Epithelial cell of esophagus (primary cell): ENCODE data around the gene FOSB.
"Not testable (repeated sequence)": the region's sequence is repeated elsewhere in the genome, so short reads cannot be mapped to it uniquely, and the experiment has no call there.

Experiments used
- DNase-seq: peaks from one replicate; pipeline ENCODE4 v3.0.0; 2010; ENCODE audit warnings: low read depth
- H3K4me3 ChIP-seq: 2 replicates; pipeline ENCODE4 v1.5.1; 2011; ENCODE audit warnings: mild to moderate bottlenecking, low read length, control low read depth
- TF ChIP-seq, protein P1 (sequence below): IDR thresholded peaks from 2 replicates; pipeline ENCODE4 v1.5.1; 2011; ENCODE audit warnings: low read depth, mild to moderate bottlenecking, low read length, control low read depth, inconsistent platforms; ENCODE audit not compliant: insufficient read depth; ENCODE audit errors: missing control alignments

The FOSB gene

DNA sequence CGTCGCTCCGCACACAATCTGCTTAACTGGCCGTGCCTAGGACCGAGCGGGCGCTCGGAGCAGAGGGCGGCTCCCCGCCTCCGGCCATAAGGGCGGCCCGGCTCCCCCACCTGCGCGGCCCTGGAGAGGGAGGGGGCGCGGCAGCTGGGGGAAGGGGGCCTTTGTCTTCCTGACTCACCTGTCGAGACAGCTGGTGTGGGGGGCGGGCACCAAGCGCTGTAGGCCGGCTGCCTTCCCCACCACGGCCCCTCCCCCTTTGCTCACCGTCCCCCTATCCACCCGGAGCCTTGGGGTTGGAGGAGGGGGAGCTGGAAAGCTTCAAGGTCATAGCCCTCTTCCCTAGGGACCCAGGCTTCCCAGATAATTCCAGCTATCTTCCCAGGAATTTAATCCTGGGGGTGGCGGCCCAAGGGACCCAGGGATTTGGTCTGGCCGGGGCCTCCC lies 40.6 kb downstream of the FOSB start:
- TF ChIP-seq, protein P1, sequence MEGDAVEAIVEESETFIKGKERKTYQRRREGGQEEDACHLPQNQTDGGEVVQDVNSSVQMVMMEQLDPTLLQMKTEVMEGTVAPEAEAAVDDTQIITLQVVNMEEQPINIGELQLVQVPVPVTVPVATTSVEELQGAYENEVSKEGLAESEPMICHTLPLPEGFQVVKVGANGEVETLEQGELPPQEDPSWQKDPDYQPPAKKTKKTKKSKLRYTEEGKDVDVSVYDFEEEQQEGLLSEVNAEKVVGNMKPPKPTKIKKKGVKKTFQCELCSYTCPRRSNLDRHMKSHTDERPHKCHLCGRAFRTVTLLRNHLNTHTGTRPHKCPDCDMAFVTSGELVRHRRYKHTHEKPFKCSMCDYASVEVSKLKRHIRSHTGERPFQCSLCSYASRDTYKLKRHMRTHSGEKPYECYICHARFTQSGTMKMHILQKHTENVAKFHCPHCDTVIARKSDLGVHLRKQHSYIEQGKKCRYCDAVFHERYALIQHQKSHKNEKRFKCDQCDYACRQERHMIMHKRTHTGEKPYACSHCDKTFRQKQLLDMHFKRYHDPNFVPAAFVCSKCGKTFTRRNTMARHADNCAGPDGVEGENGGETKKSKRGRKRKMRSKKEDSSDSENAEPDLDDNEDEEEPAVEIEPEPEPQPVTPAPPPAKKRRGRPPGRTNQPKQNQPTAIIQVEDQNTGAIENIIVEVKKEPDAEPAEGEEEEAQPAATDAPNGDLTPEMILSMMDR: no peak
- H3K4me3 ChIP-seq: peak overlapping the region; percentile 96
- DNase-seq: peak; percentile 50

DNA sequence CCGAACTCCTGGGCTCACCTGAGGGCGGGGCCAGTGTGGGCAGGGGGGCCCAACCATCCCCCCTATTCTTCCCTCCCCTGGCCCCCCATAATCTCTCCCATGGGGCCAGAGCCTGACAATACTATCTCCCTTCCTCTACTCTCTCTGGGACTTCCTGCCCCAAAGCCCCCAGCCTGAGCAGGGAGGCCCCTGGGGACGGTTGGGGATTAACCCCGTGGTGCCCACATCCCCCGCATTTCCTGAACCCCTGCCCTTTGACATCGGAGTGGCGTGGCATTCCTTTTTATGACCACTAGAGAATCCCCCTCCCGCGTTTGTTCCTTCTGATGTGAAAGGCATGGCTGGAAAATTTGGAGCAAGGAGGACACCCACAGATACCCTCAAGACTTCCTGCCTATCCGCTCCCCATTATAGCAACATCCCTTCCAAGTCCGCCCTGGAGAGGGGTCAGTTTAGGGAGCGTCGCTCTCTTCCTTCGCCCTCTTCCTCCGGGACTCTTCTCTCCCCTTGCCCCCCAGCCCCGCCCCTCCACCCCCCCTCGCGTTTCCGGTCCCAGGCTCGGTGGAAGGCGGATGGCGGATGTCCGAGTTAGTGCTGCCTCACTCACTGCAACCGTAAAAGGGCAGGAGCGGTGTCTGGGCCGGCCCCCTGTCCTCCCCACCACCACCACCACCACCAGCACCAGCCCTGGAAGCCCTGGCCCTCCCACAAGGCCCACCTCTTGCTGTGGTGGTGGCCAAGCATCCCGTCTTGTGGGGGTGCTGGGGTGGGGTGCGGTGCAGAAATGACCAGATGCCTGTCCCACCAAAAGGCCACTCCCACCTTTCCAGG lies 41.3 kb downstream of the FOSB start:
- DNase-seq: peak; percentile 41
- H3K4me3 ChIP-seq: peak overlapping the region; percentile 96
- TF ChIP-seq, protein P1: no peak

DNA sequence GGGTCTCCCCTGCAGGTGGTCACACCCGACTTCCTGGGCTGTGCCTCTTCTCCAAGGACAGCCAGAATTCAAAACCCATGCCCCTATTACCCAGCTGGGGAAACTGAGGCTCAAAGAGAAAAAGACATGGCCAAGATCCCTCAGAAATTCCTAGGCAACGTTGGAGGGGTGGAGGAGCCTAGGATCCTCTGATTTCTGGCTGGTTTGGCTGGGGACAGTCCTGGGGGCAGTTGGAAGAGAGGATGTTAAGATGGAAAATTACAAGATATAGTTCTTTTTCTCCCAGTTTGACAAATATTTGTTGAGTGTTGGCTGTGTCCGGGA lies 41.9 kb downstream of the FOSB start:
- H3K4me3 ChIP-seq: peak overlapping the region; percentile 21
- DNase-seq: no peak
- TF ChIP-seq, protein P1: no peak

DNA sequence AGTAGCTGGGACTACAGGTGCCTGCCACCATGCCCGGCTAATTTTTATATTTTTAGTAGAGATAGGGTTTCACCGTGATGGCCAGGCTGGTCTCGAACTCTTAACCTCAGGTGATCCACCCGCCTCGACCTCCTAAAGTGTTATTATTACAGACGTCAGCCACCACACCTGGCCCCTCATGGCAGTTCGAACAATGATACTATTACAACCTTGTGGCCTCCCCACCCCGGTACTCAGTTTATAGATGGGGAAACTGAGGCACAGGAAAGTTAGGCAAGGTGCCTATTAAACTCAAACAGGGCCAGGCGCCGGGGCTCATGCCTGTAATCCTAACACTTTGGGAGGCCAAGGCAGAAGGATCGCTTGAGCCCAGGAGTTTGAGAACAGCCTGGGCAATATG lies 42.6 kb downstream of the FOSB start:
- DNase-seq, H3K4me3 ChIP-seq: not testable (repeated sequence)

DNA sequence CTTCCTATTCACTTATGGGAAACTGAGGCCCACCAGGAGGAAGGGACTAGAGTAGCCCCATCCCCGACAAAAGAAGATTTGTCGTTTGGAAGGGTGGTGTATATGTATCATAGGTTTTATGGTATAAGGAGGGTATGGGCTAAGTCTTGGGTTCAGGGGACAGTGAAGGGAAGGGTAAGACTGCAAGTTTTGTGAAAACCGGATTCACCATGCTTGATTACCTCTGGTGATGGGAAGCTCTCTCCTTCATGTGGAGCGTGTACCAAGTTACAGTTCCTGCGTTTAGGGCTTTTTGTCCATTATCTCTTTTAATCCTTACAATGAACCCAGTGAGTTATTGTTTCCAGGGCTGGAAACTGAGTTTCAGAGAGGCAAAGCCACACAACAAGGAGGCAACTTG lies 43.3 kb downstream of the FOSB start:
- TF ChIP-seq, protein P1: no peak
- no peak overlapping the region for H3K4me3 ChIP-seq
- DNase-seq: no peak

DNA sequence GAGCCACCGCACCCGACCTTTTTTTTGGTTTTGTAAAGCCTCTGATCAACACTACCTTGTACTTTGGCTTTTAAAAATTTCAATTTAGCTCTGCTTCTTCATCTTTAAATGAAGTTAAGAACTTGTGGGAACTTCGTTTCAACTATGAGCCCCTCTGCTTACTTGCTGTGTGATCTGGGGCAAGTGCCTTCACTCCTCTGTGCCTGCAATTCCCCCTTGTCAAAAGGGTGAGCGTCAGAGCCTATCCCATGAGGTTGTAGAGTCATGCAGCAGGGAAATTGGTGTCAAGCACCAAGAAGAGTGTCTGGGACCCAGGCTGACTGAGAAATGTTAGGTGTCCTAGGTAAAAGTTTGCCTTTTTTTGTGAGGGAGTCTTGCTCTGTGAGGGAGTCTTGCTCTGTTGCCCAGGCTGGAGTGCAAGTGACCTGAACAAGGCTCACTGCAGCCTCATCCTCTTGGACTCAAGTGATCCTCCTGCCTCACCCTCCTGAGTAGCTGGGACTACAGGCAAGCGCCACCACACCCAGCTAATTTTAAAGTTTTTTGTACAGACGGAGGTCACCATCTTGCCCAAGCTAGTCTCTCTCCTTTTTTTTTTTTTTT lies 45.2 kb downstream of the FOSB start:
- no peak overlapping the region for H3K4me3 ChIP-seq
- no peak for DNase-seq
- TF ChIP-seq, protein P1: no peak

DNA sequence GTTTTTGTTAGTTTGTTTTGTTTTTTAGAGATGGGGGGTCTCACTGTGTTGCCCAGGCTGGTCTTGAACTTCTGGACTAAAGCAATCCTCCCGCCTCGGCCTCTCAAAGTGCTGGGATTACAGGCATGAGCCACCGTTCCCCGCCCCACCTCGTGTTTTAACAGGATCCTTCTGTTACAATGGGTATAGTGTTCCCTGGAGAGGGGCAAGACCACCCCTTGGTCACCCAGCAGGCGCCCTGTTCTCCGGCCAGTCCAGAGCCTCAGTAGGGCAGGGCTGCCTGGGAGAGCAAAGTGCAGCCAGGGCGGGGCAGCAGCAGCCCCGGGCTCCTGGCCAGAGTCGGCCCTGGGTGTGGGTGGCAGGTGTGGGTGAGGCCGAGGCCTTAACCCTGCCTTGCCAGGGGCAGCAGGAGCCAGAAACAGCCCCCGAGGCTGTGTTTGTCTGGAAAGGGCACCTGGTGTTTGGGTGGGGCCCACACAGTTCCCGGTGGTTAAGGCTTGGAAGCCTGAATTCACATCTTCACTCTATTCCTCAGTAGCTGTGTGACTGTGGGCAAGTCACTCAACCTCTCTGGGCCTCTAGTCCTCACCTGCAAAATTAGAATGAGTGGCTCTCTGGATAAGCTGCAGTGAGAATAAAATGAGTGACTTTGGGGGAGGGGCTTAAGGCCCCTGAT lies 46.7 kb downstream of the FOSB start:
- H3K4me3 ChIP-seq: no peak overlapping the region
- TF ChIP-seq, protein P1: no peak
- no peak for DNase-seq
